Kidney (tissue), 14 donors: Measurements from ENCODE around the gene IRX2. TPM values are rescaled to one million over a fixed set of nuclear protein-coding genes. Genes with fewer than 3 reads are reported as not detected.

Experiments
- DNase-seq, 5 donors: peaks; one replicate each; pipeline ENCODE4 v3.0.0-alpha.2; 2013 to 2020
- FAIRE-seq: peaks from 2 replicates; lab custom pipeline; 2012; peaks lifted over from hg19 to GRCh38; lab: Jason Lieb, UNC
- H3K27ac ChIP-seq, 2 donors: one replicate each; pipeline ENCODE4 v1.7.0; 2013; ENCODE audit warnings: low read depth in 2 of 2, low read length in 2 of 2, inconsistent platforms in 1 of 2
- H3K27me3 ChIP-seq: one replicate; pipeline ENCODE4 v1.7.1; 2013; ENCODE audit warnings: low read length, inconsistent platforms; ENCODE audit not compliant: control insufficient read depth, insufficient read depth
- H3K36me3 ChIP-seq, 3 donors: one replicate each; pipeline versions ENCODE4 v1.7.0 to v1.7.1; 2013; ENCODE audit warnings: low read length in 3 of 3, control low read depth in 1 of 3, inconsistent platforms in 1 of 3; ENCODE audit not compliant: insufficient read depth in 3 of 3, control insufficient read depth in 2 of 3
- H3K4me1 ChIP-seq, 3 donors: one replicate each; pipeline versions ENCODE4 v1.7.0 to v1.7.1; 2013; ENCODE audit warnings: low read length in 3 of 3, inconsistent platforms in 1 of 3, low read depth in 1 of 3; ENCODE audit not compliant: control insufficient read depth in 2 of 3, insufficient read depth in 2 of 3
- H3K4me3 ChIP-seq, 3 donors: one replicate each; pipeline versions ENCODE4 v1.7.0 to v1.8.1; 2013; ENCODE audit warnings: low read length in 3 of 3, control low read depth in 1 of 3, inconsistent platforms in 1 of 3
- H3K9ac ChIP-seq, 3 donors: one replicate each; pipeline versions ENCODE4 v1.7.0 to v1.7.1; 2013; ENCODE audit warnings: low read length in 3 of 3, control low read depth in 1 of 3, inconsistent platforms in 1 of 3
- H3K9me3 ChIP-seq, 3 donors: one replicate each; pipeline versions ENCODE4 v1.7.0 to v1.7.1; 2013; ENCODE audit warnings: low read length in 3 of 3, control low read depth in 1 of 3, inconsistent platforms in 1 of 3; ENCODE audit not compliant: control insufficient read depth in 2 of 3, insufficient read depth in 1 of 3
- CTCF ChIP-seq: IDR thresholded peaks from 3 replicates; pipeline ENCODE4 v1.5.1; 2012; ENCODE audit warnings: mild to moderate bottlenecking, moderate library complexity, borderline replicate concordance; ENCODE audit not compliant: insufficient read depth; ENCODE audit errors: extremely low read depth
- intact Hi-C: fragments of 100-400 bp; cut with DNase I; formaldehyde crosslinking; loops from one replicate; pipeline ENCODE4 v1.11.1; 2022
- polyA plus RNA-seq: library from polyadenylated mRNA; stranded (reverse); fragments of 350-450 nt; fragmentation: Illumina TruSeq; extraction: RNeasy Lipid Tissue Mini Kit (QIAGEN cat#74804); gene quantifications from one replicate; pipeline ENCODE4 v1.2.3, GENCODE V29; 2014; ENCODE audit warnings: low read depth, low replicate concordance; ENCODE audit not compliant: insufficient read depth
- total RNA-seq: library from RNA; stranded (reverse); fragmentation: NEBNext Ultra II Directional; extraction: Animal tissue kit (Norgen Biotek cat#: 25700); gene quantifications from one replicate; pipeline ENCODE4 v1.2.1, GENCODE V29; 2021
- donor health status: control.
- donor health status: control.
- donor health status: control.
- donor health status: control.
- donor health status: control.
- donor health status: DM: yes; HTN: yes; CAD: no.
- donor health status: Normal renal cell carcinoma (clear cell type).

The IRX2 gene
- total and polyA plus RNA-seq, 2 donors from 2014 or later = 11.7 to 44.2 TPM

DNA sequence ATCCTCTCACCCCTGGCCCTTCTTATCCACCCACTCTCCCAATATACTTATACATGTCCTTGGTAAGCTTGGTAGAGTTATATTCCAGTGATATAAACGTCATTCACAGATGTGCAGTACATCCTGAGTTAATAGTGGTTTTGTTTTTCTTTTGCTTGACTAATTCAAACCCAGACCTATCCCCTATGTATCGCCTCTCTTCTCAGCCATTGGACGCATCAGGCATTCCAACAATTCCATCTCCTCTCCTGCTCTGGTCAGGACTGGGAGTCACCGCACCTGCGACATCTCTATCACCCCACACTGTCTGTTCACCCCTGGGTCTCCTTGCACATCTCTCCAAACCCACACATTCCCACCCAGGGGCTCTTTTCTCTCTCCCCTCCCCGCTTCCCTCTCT lies 21.9 kb upstream of the IRX2 start:
- no peak overlapping the region for H3K27ac ChIP-seq
- H3K27me3 ChIP-seq = no peaks in the 10 kb centered on the region
- TF ChIP-seq CTCF = no peak
- H3K4me1 ChIP-seq = no peaks in the 10 kb centered on the region
- H3K4me3 ChIP-seq = no peak overlapping the region
- no peak for FAIRE-seq
- intact Hi-C loops = no loop called here
- DNase-seq = no peak
- H3K36me3 ChIP-seq = no peaks in the 10 kb centered on the region
- H3K9me3 ChIP-seq = no peaks in the 10 kb centered on the region
- no peak overlapping the region for H3K9ac ChIP-seq

- no peak for TF ChIP-seq CTCF
Measured at GRCh38 chr5:2767089-2767488, 15.6 kb upstream of the IRX2 start.

GRCh38 chr5:2764581-2764980 lies 13.1 kb upstream of the IRX2 start:
- no peak for FAIRE-seq
- no peak for DNase-seq
- no peaks in the 10 kb centered on the region for H3K4me1 ChIP-seq
- intact Hi-C loops = no loop called here
- TF ChIP-seq CTCF = no peak
- H3K27ac ChIP-seq = no peak overlapping the region
- H3K27me3 ChIP-seq = peaks cover 28% of the 10 kb centered on the region
- no peaks in the 10 kb centered on the region for H3K36me3 ChIP-seq
- no peak overlapping the region for H3K4me3 ChIP-seq
- no peak overlapping the region for H3K9ac ChIP-seq
- no peaks in the 10 kb centered on the region for H3K9me3 ChIP-seq

More at GRCh38 chr5:2767089-2767488, 15.6 kb upstream of the IRX2 start:
- DNase-seq = no peak
- no peak overlapping the region for H3K27ac ChIP-seq
- FAIRE-seq = no peak
- no peaks in the 10 kb centered on the region for H3K4me1 ChIP-seq
- H3K36me3 ChIP-seq = no peaks in the 10 kb centered on the region
- peaks cover 10% of the 10 kb centered on the region for H3K27me3 ChIP-seq
- no peaks in the 10 kb centered on the region for H3K9me3 ChIP-seq
- intact Hi-C loops = no loop called here
- no peak overlapping the region for H3K4me3 ChIP-seq
- no peak overlapping the region for H3K9ac ChIP-seq

DNA sequence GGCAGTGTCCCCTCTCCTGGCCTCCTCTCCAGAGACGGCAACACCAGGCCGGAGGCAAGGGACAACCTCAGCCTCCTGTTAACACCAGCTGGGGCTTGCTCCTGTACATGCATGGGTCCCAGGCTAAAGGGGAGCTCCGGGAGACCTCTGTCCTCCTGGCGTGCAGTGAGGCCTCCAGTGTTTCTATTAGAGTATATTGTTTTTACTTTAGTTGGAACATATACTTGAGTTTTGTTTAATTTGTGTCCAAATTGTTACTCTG lies 12.0 kb upstream of the IRX2 start:
- Histone ChIP-seq H3K9me3 (no peaks in the 10 kb centered on the region), H3K27ac (no peak overlapping the region), H3K36me3 (no peaks in the 10 kb centered on the region), H3K4me3 (no peak overlapping the region), H3K27me3 (peaks cover 37% of the 10 kb centered on the region), H3K9ac (no peak overlapping the region), H3K4me1 (no peaks in the 10 kb centered on the region)
- intact Hi-C loops = no loop called here
- DNase-seq (no peak), FAIRE-seq (no peak)
- no peak for TF ChIP-seq CTCF
